ENCODE data around the gene NECTIN3.

The NECTIN3 gene

DNA sequence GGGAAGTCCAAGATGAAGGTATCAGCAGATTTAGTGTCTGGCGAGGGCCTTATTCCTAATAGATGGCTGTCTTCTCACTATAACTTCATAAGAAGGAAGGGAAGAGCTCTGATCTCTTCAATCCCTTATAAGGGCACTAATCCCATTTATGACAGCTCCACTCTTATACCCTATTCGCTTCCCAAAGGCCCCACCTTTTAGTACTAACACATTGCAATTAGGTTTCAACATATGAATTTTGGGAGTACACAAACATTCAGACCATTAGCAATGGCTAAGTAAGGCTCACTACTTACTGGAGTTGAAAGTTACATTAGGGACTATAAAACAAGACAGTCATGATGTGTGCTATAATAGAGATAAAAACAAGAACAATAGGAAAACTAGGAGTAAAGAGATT, 118.9 kb downstream of the NECTIN3 start:
- TF ChIP-seq SIN3A (IDR thresholded peaks at IDR 0.05; ENCODE audit: borderline replicate concordance, insufficient read depth, low read length) = no peak
- TF ChIP-seq POLR2AphosphoS5 (IDR thresholded peaks at IDR 0.05; ENCODE audit: low read depth, low read length) = no peak
- TF ChIP-seq, protein P1, sequence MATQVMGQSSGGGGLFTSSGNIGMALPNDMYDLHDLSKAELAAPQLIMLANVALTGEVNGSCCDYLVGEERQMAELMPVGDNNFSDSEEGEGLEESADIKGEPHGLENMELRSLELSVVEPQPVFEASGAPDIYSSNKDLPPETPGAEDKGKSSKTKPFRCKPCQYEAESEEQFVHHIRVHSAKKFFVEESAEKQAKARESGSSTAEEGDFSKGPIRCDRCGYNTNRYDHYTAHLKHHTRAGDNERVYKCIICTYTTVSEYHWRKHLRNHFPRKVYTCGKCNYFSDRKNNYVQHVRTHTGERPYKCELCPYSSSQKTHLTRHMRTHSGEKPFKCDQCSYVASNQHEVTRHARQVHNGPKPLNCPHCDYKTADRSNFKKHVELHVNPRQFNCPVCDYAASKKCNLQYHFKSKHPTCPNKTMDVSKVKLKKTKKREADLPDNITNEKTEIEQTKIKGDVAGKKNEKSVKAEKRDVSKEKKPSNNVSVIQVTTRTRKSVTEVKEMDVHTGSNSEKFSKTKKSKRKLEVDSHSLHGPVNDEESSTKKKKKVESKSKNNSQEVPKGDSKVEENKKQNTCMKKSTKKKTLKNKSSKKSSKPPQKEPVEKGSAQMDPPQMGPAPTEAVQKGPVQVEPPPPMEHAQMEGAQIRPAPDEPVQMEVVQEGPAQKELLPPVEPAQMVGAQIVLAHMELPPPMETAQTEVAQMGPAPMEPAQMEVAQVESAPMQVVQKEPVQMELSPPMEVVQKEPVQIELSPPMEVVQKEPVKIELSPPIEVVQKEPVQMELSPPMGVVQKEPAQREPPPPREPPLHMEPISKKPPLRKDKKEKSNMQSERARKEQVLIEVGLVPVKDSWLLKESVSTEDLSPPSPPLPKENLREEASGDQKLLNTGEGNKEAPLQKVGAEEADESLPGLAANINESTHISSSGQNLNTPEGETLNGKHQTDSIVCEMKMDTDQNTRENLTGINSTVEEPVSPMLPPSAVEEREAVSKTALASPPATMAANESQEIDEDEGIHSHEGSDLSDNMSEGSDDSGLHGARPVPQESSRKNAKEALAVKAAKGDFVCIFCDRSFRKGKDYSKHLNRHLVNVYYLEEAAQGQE (IDR thresholded peaks at IDR 0.05; ENCODE audit: insufficient read depth in 1 of 2, low read depth in 2 of 2, low read length in 2 of 2) = no peak
- no peak for TF ChIP-seq FOXP2 (optimal IDR thresholded peaks at IDR 0.05; ENCODE audit: borderline replicate concordance, extremely low read depth, extremely low read length, insufficient read depth)
- no peak for TF ChIP-seq TAF1 (IDR thresholded peaks at IDR 0.05; ENCODE audit: borderline replicate concordance, insufficient read depth, low read length)

DNA sequence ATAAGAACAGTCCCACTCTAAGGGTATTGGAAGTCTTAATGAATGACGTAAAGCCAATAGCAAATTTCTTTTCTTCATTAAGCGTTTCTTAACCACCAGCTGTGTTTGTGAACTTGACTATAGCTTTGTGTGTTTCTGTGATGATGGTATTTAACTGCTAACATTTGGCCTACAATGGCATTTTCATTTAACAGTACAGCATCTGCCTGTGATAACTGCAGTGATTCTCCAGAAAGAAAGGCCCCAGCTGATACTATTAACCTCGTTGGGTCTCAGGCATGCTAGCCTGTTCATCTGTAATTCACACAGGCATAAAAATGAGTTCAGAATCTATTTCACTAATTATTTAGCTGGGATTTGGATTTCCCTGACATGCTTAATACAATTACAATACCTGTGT, 121.9 kb downstream of the NECTIN3 start:
- TF ChIP-seq POLR2AphosphoS5 (IDR thresholded peaks at IDR 0.05; ENCODE audit: low read depth, low read length) (no peak), FOXP2 (optimal IDR thresholded peaks at IDR 0.05; ENCODE audit: borderline replicate concordance, extremely low read depth, extremely low read length, insufficient read depth) (no peak), SIN3A (IDR thresholded peaks at IDR 0.05; ENCODE audit: borderline replicate concordance, insufficient read depth, low read length) (no peak)
- TF ChIP-seq, protein P1 (IDR thresholded peaks at IDR 0.05; ENCODE audit: insufficient read depth in 1 of 2, low read depth in 2 of 2, low read length in 2 of 2) = no peak

DNA sequence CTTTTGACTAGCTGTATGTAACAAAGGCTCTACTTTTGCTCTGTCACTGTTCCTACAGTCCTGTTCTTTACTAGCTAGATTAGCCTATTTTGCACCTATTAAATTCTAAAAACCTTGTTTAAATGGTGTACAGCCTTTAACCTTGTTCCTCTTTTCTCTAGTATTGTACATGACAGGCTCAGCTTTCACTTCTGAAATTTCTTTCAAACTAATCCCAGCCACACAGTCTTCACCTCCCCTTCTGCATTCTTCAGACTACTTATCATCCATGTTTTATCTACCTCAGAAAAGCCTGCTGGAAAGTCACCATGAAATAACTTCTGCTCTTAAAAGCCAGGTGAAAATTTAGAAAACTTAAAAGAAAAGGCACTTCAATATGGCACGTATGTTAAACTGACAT, 122.4 kb downstream of the NECTIN3 start:
- TF ChIP-seq TAF1 (IDR thresholded peaks at IDR 0.05; ENCODE audit: borderline replicate concordance, insufficient read depth, low read length) = no peak
- no peak for TF ChIP-seq SIN3A (IDR thresholded peaks at IDR 0.05; ENCODE audit: borderline replicate concordance, insufficient read depth, low read length)
- TF ChIP-seq, protein P1 (IDR thresholded peaks at IDR 0.05; ENCODE audit: insufficient read depth in 1 of 2, low read depth in 2 of 2, low read length in 2 of 2) = no peak
- no peak for TF ChIP-seq FOXP2 (optimal IDR thresholded peaks at IDR 0.05; ENCODE audit: borderline replicate concordance, extremely low read depth, extremely low read length, insufficient read depth)

DNA sequence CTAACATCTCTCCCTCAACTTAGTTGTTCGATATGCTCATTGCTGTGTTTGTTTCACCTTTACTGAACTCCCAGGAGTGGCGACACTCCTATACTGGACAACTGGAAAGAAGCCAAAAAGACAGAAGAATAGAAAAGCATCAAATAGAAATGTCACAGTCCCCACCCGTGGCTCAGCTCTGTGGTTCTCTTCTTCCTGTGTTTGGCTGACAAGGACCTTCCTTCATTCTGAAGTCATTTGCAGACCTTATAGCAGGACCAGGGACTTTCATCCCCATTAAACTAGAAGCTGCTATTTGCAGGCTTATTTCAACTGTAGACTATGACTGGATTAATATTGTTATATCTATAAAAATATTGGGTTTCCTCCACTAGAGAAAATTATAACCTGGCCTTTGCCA, 125.9 kb downstream of the NECTIN3 start:
- no peak for TF ChIP-seq SIN3A (IDR thresholded peaks at IDR 0.05; ENCODE audit: borderline replicate concordance, insufficient read depth, low read length)
- no peak for TF ChIP-seq POLR2AphosphoS5 (IDR thresholded peaks at IDR 0.05; ENCODE audit: low read depth, low read length)
- TF ChIP-seq FOXP2 (optimal IDR thresholded peaks at IDR 0.05; ENCODE audit: borderline replicate concordance, extremely low read depth, extremely low read length, insufficient read depth) = no peak
- TF ChIP-seq, protein P1 (IDR thresholded peaks at IDR 0.05; ENCODE audit: insufficient read depth in 1 of 2, low read depth in 2 of 2, low read length in 2 of 2) = no peak
- no peak for TF ChIP-seq TAF1 (IDR thresholded peaks at IDR 0.05; ENCODE audit: borderline replicate concordance, insufficient read depth, low read length)

DNA sequence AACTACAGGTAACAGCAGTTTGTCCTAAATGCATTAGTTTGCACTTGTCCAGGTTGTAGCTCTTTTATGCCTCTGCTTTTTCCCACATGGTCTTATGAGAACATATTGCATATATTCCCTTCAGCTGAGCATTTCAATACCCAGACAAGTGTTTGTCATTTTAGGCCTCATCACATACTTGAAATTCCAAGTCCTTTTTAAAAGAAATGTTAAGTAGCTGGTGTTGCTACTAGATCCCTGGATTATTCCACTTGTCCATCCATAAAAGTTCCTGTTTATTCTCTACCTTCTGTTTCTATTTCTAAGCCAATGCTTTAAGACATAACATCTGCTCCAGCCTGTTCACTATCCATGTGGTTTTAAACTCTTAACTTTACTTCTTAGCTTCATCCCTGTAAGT, 128.4 kb downstream of the NECTIN3 start:
- no peak for TF ChIP-seq SIN3A (IDR thresholded peaks at IDR 0.05; ENCODE audit: borderline replicate concordance, insufficient read depth, low read length)
- TF ChIP-seq, protein P1 (IDR thresholded peaks at IDR 0.05; ENCODE audit: insufficient read depth in 1 of 2, low read depth in 2 of 2, low read length in 2 of 2) = no peak
- TF ChIP-seq POLR2AphosphoS5 (IDR thresholded peaks at IDR 0.05; ENCODE audit: low read depth, low read length) = no peak
- TF ChIP-seq TAF1 (IDR thresholded peaks at IDR 0.05; ENCODE audit: borderline replicate concordance, insufficient read depth, low read length) = no peak
- no peak for TF ChIP-seq FOXP2 (optimal IDR thresholded peaks at IDR 0.05; ENCODE audit: borderline replicate concordance, extremely low read depth, extremely low read length, insufficient read depth)
